Erythroblast (primary cell): ENCODE results near the gene KCNK4.

ENCODE experiments used
- GATA1 ChIP-seq: IDR thresholded peaks from 2 replicates; pipeline ENCODE4 v1.6.1; 2011; ENCODE audit warnings: low read depth, mild to moderate bottlenecking, control low read depth, low read length, moderate library complexity
- POLR2A ChIP-seq: IDR thresholded peaks from 2 replicates; pipeline ENCODE4 v1.6.1; 2011; ENCODE audit warnings: mild to moderate bottlenecking, low read length

DNA sequence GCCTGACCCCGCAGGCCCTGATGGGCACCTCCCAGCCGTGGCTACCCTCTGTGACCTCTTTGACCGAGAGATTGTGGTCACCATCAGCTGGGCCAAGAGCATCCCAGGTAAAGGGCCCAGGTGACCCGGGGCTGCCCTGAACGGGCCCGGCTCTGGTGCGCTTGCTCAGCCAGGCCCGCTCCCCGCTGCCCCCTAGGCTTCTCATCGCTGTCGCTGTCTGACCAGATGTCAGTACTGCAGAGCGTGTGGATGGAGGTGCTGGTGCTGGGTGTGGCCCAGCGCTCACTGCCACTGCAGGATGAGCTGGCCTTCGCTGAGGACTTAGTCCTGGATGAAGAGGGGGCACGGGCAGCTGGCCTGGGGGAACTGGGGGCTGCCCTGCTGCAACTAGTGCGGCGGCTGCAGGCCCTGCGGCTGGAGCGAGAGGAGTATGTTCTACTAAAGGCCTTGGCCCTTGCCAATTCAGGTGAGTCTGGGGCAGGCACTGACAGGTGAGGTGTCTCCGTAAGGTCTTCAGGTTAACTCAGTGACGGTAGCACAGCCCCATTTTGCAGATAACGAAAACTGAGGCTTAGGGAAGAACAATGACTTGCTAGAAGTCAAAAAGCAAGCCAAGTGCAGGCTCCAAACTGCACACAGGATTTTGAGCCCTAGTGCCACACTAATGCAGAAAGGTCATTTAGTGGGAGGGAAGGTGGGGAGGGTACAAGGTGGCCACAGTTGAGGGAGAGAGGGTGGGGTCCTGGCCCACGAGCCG is 23.9 kb downstream of the KCNK4 start:
- TF ChIP-seq POLR2A = no peak
- no peak for TF ChIP-seq GATA1
